ENCODE data around the gene KLHL35. TPM values are rescaled to one million over a fixed set of nuclear protein-coding genes. Genes with fewer than 3 reads are reported as not detected.
A peak's percentile ranks its signal among the peaks of the same experiment; 100 is the strongest.

The KLHL35 gene
- total RNA-seq, 4 donors from 2014 or later, result 0.97 to 5.1 (median 2.1) TPM

- TF ChIP-seq EP300 (IDR thresholded peaks at IDR 0.05) (no peak), POLR2A (IDR thresholded peaks at IDR 0.05) (no peak), POLR2AphosphoS5 (IDR thresholded peaks at IDR 0.05) (no peak)
- TF ChIP-seq, protein P1, sequence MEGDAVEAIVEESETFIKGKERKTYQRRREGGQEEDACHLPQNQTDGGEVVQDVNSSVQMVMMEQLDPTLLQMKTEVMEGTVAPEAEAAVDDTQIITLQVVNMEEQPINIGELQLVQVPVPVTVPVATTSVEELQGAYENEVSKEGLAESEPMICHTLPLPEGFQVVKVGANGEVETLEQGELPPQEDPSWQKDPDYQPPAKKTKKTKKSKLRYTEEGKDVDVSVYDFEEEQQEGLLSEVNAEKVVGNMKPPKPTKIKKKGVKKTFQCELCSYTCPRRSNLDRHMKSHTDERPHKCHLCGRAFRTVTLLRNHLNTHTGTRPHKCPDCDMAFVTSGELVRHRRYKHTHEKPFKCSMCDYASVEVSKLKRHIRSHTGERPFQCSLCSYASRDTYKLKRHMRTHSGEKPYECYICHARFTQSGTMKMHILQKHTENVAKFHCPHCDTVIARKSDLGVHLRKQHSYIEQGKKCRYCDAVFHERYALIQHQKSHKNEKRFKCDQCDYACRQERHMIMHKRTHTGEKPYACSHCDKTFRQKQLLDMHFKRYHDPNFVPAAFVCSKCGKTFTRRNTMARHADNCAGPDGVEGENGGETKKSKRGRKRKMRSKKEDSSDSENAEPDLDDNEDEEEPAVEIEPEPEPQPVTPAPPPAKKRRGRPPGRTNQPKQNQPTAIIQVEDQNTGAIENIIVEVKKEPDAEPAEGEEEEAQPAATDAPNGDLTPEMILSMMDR (IDR thresholded peaks at IDR 0.05), result no peak
- WGBS, result 13% methylated on average over 11 of the region's 11 CpGs
- Histone ChIP-seq H3K36me3 (peaks cover 42% of the 10 kb centered on the region), H3K27me3 (no peaks in the 10 kb centered on the region), H3K4me1 (peaks cover 30% of the 10 kb centered on the region), H3K4me3 (peak overlapping the region; percentile 52), H3K27ac (peak overlapping the region; percentile 83), H3K9me3 (no peaks in the 10 kb centered on the region)
- DNase-seq (ENCODE audit: low spot score in 2 of 2), result no peak
Measured at GRCh38 chr11:75400146-75400865, 32.7 kb downstream of the KLHL35 start.

DNA sequence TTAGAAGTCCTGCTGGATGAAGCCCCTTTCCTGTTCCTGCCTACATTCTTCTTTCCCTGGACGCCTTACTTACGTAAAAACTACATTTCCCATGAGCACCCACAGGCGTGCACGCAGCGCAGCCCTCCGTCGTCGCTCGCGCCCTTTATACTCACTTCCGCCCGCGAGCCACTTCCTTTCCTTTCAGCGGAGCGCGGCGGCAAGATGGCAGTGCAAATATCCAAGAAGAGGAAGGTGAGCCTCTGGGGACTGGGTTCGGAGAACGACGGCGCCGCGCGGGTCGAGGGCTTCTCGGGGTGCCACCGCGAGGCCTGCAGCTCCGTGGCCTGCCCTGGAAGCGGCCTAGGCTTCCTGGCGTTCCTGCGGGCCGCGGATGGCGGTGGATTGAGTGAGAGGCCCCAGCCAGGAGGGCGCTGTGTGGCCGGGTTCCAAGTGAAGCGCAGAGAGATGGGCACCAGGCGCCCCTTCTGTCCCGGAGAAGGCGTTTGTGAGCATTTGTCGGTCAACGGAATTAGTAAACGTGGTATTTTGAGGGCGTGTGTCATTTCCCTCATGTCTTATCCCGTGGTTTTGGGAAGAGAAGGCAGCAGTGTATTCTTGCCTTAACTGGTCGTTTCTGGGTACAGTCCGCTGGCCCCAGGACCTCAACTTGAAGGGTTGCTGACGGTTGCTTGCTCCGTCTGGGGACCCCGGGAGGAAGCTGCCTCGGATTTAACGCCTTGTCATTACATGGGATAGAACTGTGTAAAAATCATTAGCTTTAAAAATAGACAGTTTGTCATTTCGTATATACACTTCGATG is 33.5 kb downstream of the KLHL35 start, which contains the start of gene RPS3:
RPS3 (plus strand) TSS at position 175 of the 802 bp plus-strand sequence; CDS start at position 205, 30 bp downstream.
- Histone ChIP-seq H3K9me3 (no peaks in the 10 kb centered on the region), H3K4me3 (peak within 1 kb of the TSS; percentile 52), H3K4me1 (peaks cover 30% of the 10 kb centered on the region), H3K36me3 (peaks cover 34% of the 10 kb centered on the region), H3K27me3 (no peaks in the 10 kb centered on the region), H3K27ac (peak within 1 kb of the TSS; percentile 83)
- WGBS, result 1% methylated on average over 51 of the region's 55 CpGs
- TF ChIP-seq EP300 (IDR thresholded peaks at IDR 0.05), result no peak
- TF ChIP-seq POLR2A (IDR thresholded peaks at IDR 0.05), result peak; percentile 87 to 91
- peak; percentile 96 to 99 (median 99) for TF ChIP-seq POLR2AphosphoS5 (IDR thresholded peaks at IDR 0.05)
- DNase-seq (ENCODE audit: low spot score in 2 of 2), result peak; percentile 95 to 96

GRCh38 chr11:75398906-75399305 is 34.1 kb downstream of the KLHL35 start:
- 75% methylated on average over 8 of the region's 8 CpGs for WGBS
- Histone ChIP-seq H3K36me3 (peaks cover 28% of the 10 kb centered on the region), H3K27ac (no peak overlapping the region), H3K4me3 (no peak overlapping the region), H3K4me1 (peaks cover 30% of the 10 kb centered on the region), H3K27me3 (no peaks in the 10 kb centered on the region), H3K9me3 (no peaks in the 10 kb centered on the region)
- no peak for DNase-seq (ENCODE audit: low spot score in 2 of 2)
- TF ChIP-seq POLR2AphosphoS5 (IDR thresholded peaks at IDR 0.05) (no peak), EP300 (IDR thresholded peaks at IDR 0.05) (no peak), POLR2A (IDR thresholded peaks at IDR 0.05) (no peak)
- TF ChIP-seq, protein P1 (IDR thresholded peaks at IDR 0.05), result no peak

DNA sequence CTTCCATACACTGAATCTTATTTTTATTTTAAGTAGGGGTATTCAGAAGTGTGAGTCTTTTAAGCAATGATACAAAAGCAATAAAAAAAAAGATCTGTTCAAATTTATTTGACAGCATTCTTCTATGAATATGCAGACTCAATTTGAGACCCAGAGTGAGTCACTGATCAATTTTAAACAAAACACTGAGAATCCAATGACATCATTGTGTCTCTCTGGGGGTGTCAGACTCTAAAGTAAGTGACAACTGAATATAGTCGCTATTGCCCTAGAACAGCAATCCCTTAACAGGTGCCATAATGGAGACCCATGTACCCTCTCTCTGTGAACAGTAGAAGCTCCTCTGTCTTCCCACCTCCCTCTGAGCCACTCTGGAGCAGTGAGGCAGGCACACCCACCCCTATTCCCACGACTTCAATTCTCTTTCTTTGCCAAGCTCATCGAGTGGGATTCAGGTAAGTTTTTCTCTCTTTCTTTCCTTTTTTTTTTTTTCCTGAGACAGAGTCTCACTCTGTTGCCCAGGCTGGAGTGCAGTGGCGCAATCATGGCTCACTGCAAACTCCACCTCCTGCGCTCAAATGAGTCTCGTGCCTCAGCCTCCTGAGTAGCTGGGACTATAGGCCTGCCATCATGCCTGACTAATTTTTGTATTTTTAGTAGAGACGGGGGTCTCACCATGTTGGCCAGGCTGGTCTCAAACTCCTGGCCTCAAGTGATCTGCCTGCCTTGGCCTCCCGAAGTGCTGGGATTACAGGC is 38.7 kb downstream of the KLHL35 start:
- TF ChIP-seq EP300 (IDR thresholded peaks at IDR 0.05), result no peak
- WGBS, result 79% methylated on average over 8 of the region's 8 CpGs

DNA sequence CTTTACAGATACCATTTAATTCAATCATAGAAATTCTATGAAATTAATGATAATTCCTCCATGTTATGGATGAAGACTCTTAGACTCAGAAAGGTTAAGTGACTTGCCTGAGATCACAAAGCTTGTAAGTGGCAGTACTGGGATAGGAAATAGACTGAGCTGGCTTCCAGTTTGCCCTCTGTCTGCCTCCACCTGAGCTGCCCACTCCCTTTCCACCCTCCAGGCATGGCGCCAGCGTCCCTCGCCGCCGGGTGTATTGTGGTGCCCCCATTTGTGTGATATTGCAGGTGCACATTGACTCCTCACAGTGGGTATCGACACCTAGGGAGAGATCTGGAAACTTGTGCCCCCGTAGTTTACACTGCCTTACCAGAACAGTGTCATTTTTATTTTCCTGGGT is 43.1 kb downstream of the KLHL35 start:
- H3K27me3 ChIP-seq, result no peaks in the 10 kb centered on the region
- TF ChIP-seq, protein P1 (IDR thresholded peaks at IDR 0.05), result no peak
- TF ChIP-seq POLR2AphosphoS5 (IDR thresholded peaks at IDR 0.05) (no peak), POLR2A (IDR thresholded peaks at IDR 0.05) (no peak), EP300 (IDR thresholded peaks at IDR 0.05) (no peak)
- 79% methylated on average over 7 of the region's 7 CpGs for WGBS
- H3K4me3 ChIP-seq, result no peak overlapping the region
- no peak for DNase-seq (ENCODE audit: low spot score in 2 of 2)
- no peaks in the 10 kb centered on the region for H3K36me3 ChIP-seq
- H3K9me3 ChIP-seq, result no peaks in the 10 kb centered on the region
- peaks cover 6% of the 10 kb centered on the region for H3K4me1 ChIP-seq
- no peak overlapping the region for H3K27ac ChIP-seq

More for the DNA sequence above, 38.7 kb downstream of the KLHL35 start:
- Histone ChIP-seq H3K36me3 (no peaks in the 10 kb centered on the region), H3K4me1 (no peaks in the 10 kb centered on the region), H3K9me3 (no peaks in the 10 kb centered on the region), H3K27ac (no peak overlapping the region), H3K27me3 (no peaks in the 10 kb centered on the region), H3K4me3 (no peak overlapping the region)
- no peak for DNase-seq (ENCODE audit: low spot score in 2 of 2)
